Iris pigment epithelial cell (primary cell): ENCODE results near the gene SNX3.

Experiments
- DNase-seq: peaks from one replicate; pipeline ENCODE4 v3.0.0-alpha.2; 2011; ENCODE audit warnings: low read depth

Gene SNX3

GRCh38 chr6:108170332-108171290 lies 90.2 kb downstream of the SNX3 start:
- no peak for DNase-seq

DNA sequence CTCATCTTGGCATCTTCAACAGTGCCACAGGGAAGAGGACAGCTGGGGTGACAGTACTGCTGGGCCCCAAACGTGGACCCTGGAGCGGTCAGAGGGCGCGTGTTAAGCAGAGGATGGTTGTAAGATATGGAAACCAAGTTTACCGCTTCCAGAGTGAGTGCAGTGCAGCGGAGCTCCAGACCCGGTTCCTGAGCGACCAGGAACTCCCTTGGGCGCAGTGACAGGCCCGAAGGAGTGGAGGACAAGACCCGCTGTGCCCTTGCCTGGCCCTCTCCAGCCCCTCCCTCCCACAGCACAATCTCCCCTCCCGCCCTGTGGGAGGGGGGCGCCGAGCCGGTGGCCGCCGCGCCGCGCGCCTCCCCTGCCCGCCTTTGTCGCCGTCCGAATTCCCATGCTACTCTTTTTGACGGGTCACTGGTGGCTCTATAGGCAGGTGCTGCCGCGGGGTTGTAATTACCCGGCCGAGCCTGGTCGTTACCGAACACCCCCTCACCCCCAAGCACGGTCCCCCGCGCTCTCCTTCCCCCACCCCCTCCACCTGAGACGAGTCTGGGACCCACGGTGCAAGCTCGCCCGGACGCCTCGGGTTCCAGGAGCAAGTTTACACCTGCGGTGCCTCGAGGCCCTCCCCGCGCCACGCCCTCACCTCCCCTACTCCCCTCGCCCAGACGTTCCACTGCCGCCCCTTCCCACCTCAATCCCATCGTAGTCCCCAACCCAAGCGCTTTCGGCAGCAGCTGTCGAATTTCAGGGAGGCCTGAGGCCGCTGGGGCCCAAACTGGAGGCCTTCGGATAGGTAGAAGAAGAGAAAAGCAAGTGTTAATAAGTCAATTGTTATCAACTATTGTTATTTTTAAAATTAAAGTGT lies 91.1 kb downstream of the SNX3 start:
- no peak for DNase-seq

DNA sequence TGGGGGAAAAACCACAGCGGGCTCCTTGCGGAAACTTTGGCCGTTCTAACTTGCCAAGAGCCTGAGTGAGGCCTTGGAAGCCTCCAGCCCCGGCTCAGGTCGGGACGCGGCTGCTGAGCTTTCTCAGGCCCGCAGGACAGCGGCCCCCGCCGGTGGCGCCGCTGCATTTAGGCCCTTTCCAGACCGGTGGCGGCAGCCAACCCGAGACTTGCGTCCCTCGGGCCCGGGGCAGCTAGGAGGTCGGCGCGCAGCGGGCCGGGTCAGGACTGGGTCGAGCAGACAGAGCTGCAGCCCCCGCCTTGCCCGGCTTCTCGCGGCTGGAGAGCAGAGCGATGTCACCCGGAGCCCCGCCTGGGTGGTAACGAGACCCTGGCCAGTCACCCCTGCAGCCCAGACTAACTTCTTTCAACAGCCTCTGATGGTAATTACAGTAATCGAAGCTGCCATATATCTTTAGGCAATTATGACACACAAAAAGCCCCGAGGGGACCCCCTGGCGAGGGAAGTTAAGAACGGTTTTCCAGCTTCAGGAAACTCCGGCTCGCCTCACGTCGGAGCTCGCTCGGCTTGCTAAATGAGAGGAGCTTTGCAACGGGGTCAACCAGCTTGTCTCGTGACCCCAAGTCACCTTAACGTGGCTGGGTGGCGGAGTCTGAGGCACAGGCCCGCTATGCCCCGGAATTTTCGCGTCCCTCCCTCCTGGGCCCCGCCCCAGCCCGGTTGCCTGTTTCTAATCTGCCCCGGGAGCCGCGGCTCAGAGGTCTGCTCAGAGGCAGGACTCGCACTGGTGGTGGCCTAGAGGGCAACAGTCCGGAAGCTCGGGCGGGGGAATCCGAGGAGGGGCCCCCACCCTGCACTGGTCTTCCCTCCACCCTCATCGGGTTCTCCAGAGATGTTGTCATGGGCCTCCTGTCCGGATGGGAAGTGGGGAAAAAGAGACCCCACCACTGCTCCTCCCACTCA lies 92.1 kb downstream of the SNX3 start:
- no peak for DNase-seq

DNA sequence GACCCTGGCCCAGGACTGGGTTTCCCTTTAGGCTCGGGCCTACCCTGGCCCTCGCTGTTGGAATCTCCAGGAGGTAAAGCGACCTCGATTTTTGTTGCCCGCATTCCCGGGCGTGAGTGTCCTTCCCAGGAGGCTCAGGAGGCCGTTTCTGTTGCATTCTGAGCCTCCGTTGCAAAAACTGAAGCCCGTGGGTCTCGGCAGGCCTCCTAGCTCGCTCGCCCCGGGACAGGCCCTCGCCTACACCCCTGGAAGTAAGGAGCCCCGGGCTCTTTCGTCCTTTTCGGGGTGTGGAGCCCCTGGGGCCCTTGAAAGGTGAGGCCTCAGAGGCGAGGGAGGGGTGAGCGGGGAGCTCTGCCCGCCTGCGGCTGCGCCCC lies 92.8 kb downstream of the SNX3 start:
- DNase-seq: no peak

GRCh38 chr6:108167449-108168089 lies 93.3 kb downstream of the SNX3 start:
- DNase-seq: no peak

- DNase-seq: no peak
These were observed 94.0 kb downstream of the SNX3 start for GRCh38 chr6:108166664-108167448.

GRCh38 chr6:108165714-108166663 lies 94.9 kb downstream of the SNX3 start, which contains the start of gene NR2E1:
NR2E1 (plus strand) TSS chr6:108166022; CDS start chr6:108166766, 744 bp downstream.
- no peak for DNase-seq

- DNase-seq: no peak
These were observed 95.8 kb downstream of the SNX3 start for GRCh38 chr6:108164815-108165706.

GRCh38 chr6:108164543-108164814 lies 96.4 kb downstream of the SNX3 start:
- DNase-seq: no peak

DNA sequence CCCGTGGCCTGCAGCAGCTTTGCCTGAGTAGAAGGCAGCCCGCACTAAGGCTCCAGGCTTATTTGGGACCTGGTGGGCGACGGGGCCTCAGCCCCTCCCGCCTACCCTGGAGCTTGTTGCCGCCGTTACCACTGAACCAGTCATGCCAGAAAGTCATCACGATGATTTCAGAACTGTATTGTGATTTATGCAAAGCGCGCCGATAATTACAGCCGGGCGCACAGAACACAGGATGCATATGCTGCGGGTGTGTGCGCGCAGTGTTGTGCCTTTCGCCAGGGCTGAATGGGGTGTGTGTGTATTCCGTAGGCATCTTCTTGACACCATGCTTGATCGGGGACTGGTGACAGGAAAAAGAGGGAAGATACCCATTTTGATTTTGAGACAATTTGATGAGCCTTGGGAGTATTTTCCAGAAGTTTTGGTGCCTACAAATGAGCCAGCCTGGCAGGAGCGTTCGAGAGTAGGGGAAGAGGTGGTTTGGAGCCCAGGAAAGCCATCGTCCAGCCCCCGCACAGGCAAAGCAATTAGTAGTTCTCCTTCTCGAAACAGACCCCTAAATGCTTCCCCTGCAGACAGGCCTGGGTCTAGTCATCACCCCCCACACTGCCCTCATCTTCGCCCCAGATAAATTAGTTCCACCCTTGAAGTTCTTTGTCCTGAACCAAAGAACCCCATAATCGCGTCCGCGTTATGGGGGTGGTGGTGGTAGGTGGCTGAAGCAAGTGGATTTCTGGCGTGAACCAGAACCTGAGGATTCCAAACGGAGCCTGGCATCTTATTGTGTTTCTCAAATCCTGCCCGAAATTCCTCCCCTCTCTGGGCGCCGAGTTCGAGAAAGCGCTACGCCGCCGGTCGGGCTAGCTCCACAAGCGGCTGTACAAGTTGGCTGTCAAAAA lies 96.9 kb downstream of the SNX3 start:
- DNase-seq: no peak

DNA sequence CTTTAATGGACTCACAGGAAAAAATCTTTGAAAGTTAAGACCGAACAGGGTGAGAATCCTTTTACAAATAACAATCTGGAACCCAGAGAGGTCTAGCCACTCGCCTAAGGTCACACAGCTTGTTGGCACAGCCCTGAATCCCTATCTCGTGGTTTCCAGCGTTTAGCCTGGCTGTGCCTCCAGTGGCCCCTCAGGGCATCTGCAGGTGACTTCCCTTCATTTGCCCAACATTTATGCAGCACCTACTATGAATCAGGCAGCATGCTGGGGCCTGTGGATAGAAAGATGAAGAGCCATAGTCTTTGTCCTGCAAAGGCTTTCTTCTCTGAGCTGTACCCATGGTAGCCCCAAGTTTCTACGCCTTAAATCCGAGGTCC lies 97.6 kb downstream of the SNX3 start:
- DNase-seq: no peak

GRCh38 chr6:108161724-108162282 lies 99.0 kb downstream of the SNX3 start:
- DNase-seq: no peak
